ENCODE measurements around the gene KCNE4.

Gene KCNE4

GRCh38 chr2:223096235-223096970 is 44.4 kb downstream of the KCNE4 start:
- Histone ChIP-seq H3K9ac (ENCODE audit: low read depth, low read length) (no peak overlapping the region), H3K27me3 (ENCODE audit: insufficient read depth, low read length, poor library complexity) (no peaks in the 10 kb centered on the region), H3K79me2 (ENCODE audit: insufficient read depth, low read length) (no peaks in the 10 kb centered on the region), H3K9me3 (ENCODE audit: insufficient read depth, low read length, severe bottlenecking) (no peaks in the 10 kb centered on the region), H3K4me2 (ENCODE audit: insufficient read depth, low read length) (no peak overlapping the region), H4K20me1 (ENCODE audit: insufficient read depth, low read length) (no peaks in the 10 kb centered on the region), H2AFZ (ENCODE audit: low read depth, low read length) (no peak overlapping the region), H3K4me1 (ENCODE audit: insufficient read depth, low read length) (no peaks in the 10 kb centered on the region), H3K4me3 (ENCODE audit: low read depth in 1 of 2, low read length in 2 of 2) (no peak overlapping the region), H3K36me3 (ENCODE audit: insufficient read depth, low read length) (no peaks in the 10 kb centered on the region), H3K27ac (ENCODE audit: low read length) (no peak overlapping the region)
- DNase-seq (no peak), ATAC-seq (ENCODE audit: insufficient read depth, low read depth) (no peak)
- no peak for TF ChIP-seq CTCF (IDR thresholded peaks at IDR 0.05; ENCODE audit: borderline replicate concordance, extremely low read depth, low read length, poor library complexity, severe bottlenecking)
- TF ChIP-seq EZH2 (IDR thresholded peaks at IDR 0.05; ENCODE audit: borderline replicate concordance, low read depth, low read length, severe bottlenecking), result no peak

GRCh38 chr2:223097888-223098383 is 45.9 kb downstream of the KCNE4 start:
- ATAC-seq (ENCODE audit: insufficient read depth, low read depth) (no peak), DNase-seq (no peak)
- H3K27ac ChIP-seq (ENCODE audit: low read length), result no peak overlapping the region
- H3K79me2 ChIP-seq (ENCODE audit: insufficient read depth, low read length), result no peaks in the 10 kb centered on the region
- H2AFZ ChIP-seq (ENCODE audit: low read depth, low read length), result no peak overlapping the region
- no peaks in the 10 kb centered on the region for H3K4me1 ChIP-seq (ENCODE audit: insufficient read depth, low read length)
- H3K4me2 ChIP-seq (ENCODE audit: insufficient read depth, low read length), result no peak overlapping the region
- no peaks in the 10 kb centered on the region for H3K27me3 ChIP-seq (ENCODE audit: insufficient read depth, low read length, poor library complexity)
- TF ChIP-seq CTCF (IDR thresholded peaks at IDR 0.05; ENCODE audit: borderline replicate concordance, extremely low read depth, low read length, poor library complexity, severe bottlenecking) (no peak), EZH2 (IDR thresholded peaks at IDR 0.05; ENCODE audit: borderline replicate concordance, low read depth, low read length, severe bottlenecking) (no peak)
- H3K9me3 ChIP-seq (ENCODE audit: insufficient read depth, low read length, severe bottlenecking), result no peaks in the 10 kb centered on the region
- H3K4me3 ChIP-seq (ENCODE audit: low read depth in 1 of 2, low read length in 2 of 2), result no peak overlapping the region
- H3K9ac ChIP-seq (ENCODE audit: low read depth, low read length), result no peak overlapping the region
- H3K36me3 ChIP-seq (ENCODE audit: insufficient read depth, low read length), result no peaks in the 10 kb centered on the region
- no peaks in the 10 kb centered on the region for H4K20me1 ChIP-seq (ENCODE audit: insufficient read depth, low read length)

GRCh38 chr2:223099561-223099960 is 47.6 kb downstream of the KCNE4 start:
- DNase-seq (no peak), ATAC-seq (ENCODE audit: insufficient read depth, low read depth) (no peak)
- no peak overlapping the region for H3K4me3 ChIP-seq (ENCODE audit: low read depth in 1 of 2, low read length in 2 of 2)
- H3K27me3 ChIP-seq (ENCODE audit: insufficient read depth, low read length, poor library complexity), result no peaks in the 10 kb centered on the region
- no peaks in the 10 kb centered on the region for H3K79me2 ChIP-seq (ENCODE audit: insufficient read depth, low read length)
- TF ChIP-seq EZH2 (IDR thresholded peaks at IDR 0.05; ENCODE audit: borderline replicate concordance, low read depth, low read length, severe bottlenecking) (no peak), CTCF (IDR thresholded peaks at IDR 0.05; ENCODE audit: borderline replicate concordance, extremely low read depth, low read length, poor library complexity, severe bottlenecking) (no peak)
- no peak overlapping the region for H3K27ac ChIP-seq (ENCODE audit: low read length)
- no peaks in the 10 kb centered on the region for H3K4me1 ChIP-seq (ENCODE audit: insufficient read depth, low read length)
- H3K9me3 ChIP-seq (ENCODE audit: insufficient read depth, low read length, severe bottlenecking), result no peaks in the 10 kb centered on the region
- no peaks in the 10 kb centered on the region for H3K36me3 ChIP-seq (ENCODE audit: insufficient read depth, low read length)
- no peak overlapping the region for H2AFZ ChIP-seq (ENCODE audit: low read depth, low read length)
- no peak overlapping the region for H3K4me2 ChIP-seq (ENCODE audit: insufficient read depth, low read length)
- no peaks in the 10 kb centered on the region for H4K20me1 ChIP-seq (ENCODE audit: insufficient read depth, low read length)
- no peak overlapping the region for H3K9ac ChIP-seq (ENCODE audit: low read depth, low read length)

Data from DND-41 (cell line).